GM18858 (cell line): ENCODE measurements around the gene SDE2.
A peak's percentile ranks its signal among the peaks of the same experiment; 100 is the strongest.

Source experiments
- ATAC-seq: cut with Tn5 transposase; IDR thresholded peaks from one replicate; pipeline ENCODE4 v1.9.1; 2021; ENCODE audit not compliant: unreplicated experiment

The SDE2 gene

DNA sequence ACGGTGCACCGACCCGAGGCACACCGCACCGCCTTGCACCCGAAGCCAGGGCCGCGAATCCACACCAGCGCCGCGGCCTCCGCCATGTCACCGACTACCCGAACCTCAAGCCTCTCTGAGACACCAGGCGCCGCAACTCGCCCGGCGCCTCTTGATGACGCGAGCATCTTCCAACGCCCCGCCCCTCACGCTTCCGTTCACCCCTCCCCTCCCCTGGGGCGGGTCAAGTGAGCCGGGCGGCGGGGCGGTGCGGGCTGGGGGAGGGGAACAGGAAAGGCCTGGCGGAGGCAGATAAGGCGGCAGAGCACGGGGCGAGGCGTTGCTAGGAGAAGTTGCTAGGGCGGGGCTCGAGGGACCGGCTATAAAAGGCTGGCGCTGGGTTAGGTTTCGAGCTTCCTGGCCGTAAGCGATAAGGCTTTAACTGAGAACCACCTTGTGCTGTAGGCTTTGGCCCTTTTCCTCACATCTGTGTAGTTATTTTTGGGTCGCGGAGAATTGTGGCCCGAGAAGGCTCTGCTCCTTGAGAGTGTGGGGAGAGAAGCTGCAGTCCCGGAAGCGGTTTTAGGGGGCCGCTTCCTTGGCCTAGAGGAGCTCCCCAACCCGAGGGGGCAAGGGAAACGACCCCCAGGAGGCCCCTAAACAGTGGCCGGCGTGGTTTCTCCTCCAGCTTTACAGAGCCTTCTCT is at the start of gene SDE2:
SDE2 (minus strand) TSS at position 117 of the 685 bp plus-strand sequence; CDS start at position 86, 31 bp downstream.
- ATAC-seq, result peak; percentile 57

DNA sequence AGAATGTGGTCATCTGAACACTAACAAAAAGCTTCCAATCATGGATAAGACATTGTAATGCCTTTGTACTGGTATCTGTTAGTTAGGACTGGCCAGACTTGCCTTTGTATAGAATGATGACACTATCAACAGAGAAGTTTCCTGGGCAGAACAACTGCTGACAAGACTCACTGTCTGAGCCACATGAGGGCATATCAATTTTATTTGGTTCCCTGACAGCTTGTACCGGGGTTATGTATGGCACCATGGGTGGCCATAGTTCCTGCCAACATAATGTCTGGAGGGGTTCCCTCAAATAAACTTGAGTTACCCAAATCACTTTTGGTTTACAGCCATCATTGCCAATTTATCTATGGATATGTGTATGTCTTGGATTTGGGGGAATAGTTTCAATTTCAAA is 49.7 kb upstream of the SDE2 start:
- no peak for ATAC-seq

DNA sequence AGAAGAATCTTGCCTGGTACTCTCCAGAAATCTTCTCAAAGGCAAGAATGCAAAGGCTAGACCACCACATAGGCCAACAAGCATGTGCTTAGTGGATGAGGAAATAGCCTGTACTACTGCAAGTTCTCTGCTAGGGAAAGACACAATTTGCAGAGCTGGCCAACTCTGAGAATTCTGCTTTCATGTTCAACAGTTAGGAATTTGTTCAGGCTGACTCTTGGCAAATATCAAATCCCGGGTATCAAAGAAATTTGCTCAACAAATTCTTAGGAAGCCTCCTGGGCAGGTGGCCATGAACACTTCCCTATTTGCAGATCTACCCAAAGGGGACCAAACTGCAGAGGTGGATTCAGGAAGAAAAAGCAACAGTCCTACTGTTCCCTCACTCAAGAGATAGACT is 48.4 kb upstream of the SDE2 start:
- no peak for ATAC-seq

DNA sequence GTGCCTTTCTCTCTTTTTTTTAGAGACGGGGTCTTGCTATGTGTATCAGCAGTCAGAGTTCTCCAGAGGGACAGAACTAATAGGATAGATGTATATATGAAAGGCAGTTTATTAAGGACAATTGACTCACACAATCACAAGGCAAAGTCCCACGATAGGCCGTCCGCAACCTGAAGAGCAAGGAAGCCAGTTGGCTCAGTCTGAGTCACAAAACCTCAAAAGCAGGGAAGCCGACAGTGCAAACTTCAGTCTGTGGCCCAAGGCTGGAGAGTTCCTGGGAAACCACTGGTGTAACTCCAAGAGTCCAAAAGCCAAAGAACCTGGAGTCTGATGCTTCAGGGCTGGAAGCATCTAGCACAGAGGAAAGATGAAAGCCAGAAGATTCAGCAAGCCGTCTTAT is 47.1 kb upstream of the SDE2 start:
- no peak for ATAC-seq

DNA sequence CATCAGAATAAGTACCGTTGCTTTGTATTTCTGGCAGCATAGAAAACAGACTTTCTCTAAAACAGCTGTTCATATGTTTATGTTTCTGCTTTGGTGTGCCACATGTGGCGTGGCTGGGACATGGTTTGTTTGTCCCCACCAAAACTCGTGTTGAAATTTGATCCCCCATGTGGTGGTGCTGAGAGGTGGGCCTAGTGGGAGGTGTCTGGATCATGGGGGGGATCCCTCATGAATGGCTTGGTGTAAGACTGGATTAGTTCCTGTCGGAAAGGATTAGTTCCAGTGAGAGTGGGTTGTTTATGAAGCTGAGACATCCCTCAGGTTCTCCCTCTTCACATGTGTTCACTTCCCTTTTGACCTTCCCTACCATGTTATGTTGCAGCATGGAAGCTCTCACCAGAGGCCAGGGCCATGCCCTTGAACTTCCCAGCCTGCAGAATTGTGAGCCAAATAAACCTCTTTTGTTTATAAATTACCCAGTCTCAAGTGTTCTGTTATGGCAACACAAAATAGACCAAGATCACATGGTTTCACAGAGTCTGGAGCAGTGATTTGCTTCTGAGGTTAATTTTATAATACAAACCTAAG is 45.5 kb upstream of the SDE2 start:
- ATAC-seq, result no peak

DNA sequence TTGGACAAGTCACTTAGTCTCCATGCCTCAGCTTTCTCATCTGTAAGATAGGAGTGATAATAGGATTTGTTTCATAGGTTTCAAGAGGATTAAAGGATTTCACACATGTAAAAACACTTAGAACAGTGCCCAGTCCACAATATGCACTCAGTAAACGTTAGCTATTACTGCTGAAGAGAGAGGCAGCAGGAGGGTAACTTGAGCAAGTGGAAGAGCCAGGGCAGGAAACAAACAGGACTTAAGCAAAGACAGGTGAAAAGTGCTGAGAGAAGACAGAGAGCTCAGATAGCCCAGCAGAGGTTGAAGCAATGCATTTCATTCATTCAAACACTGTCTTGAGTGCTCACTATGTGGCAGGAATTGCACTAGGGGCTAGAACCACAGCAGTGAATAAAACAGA is 42.3 kb upstream of the SDE2 start:
- ATAC-seq, result no peak

DNA sequence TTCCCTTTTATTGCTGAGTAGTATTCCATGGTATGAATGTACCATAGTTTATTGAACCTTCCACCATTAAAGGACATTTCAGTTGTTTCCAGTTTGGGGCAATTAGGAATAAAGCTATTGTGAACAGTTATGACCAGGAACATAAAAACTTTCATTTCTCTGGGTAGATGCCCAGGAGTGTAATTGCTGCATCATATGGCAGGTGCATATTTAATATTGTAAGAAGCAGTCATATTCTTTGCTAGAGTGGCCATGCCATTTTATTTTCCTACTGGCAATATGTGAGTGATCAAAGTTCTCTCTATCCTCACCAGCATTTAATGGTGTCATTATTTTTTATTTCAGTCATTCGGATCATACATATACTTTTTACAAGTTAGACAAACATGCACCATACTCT is 39.5 kb upstream of the SDE2 start:
- no peak for ATAC-seq

DNA sequence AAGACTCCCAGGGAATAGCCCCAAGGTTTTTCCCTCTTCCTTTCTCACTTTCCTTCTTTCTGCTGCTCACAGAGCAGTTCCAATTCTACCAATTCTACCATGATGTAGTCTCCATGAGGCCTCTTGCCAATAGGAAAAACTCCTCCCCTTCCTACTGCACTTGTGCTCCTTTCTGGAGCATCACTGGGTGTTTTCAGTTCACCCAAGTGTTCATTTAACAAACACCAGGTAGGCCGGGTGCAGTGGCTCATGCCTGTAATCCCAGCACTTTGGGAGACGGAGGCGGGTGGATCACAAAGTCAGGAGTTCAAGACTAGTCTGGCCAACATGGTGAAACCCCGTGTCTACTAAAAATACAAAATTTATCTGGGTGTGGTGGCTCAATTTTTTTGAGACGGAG is 36.8 kb upstream of the SDE2 start:
- no peak for ATAC-seq

DNA sequence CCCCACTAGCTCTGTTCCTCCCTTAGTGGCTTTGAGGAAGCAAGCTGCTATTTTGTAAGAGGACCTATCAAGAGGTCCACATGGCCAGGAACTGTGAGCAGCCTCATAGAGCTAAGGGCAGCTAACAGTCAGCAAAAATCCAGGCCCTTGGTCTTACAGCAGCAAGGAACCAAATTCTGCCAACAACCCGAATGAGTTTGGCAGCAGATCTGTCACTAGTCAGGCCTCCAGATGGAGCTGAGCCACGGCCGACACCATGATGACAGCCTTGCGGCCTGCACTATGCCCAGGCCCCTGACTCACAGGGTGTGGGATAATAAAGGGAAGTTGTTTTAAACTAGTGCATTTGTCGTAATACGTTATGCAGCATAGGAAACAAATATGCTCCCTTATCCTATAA is 35.3 kb upstream of the SDE2 start:
- ATAC-seq, result no peak

DNA sequence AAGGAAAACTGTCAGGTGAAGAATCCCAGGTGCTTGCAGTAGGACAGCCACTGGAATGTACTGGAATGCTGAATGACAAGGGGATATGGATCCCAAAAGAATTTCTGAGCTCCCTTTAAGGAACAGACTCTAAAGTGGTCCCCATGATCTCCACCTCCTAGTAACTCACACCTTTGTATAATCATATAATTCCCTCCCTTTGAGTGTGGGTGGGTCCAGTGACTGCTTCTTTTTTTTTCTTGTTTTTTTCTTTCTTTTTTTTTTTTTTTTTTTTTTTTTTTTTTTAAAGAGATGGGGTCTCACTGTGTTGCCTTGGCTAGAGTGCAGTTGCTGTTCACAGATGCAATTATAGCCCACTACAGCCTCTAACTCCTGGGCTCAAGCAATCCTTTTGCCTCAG is 34.8 kb upstream of the SDE2 start:
- no peak for ATAC-seq

DNA sequence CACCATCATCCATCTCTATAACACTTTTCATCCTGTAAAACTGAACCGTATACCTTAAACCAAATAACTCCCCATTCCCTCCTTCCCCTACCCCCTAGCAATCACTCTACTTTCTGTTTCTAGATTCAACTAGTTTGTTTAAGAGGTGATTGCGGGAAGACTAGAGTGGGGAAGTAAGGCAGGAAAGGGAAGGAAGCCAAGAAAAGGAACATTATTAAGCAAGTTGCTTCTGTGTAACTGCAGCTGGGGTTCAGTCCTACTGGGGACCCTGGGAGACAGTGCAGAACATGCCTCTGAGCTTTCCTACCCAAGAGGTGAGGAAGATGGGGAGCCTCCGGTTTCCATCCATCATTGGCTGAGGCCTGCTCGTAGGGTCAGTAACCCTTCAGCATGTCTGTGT is 34.4 kb upstream of the SDE2 start:
- ATAC-seq, result no peak

DNA sequence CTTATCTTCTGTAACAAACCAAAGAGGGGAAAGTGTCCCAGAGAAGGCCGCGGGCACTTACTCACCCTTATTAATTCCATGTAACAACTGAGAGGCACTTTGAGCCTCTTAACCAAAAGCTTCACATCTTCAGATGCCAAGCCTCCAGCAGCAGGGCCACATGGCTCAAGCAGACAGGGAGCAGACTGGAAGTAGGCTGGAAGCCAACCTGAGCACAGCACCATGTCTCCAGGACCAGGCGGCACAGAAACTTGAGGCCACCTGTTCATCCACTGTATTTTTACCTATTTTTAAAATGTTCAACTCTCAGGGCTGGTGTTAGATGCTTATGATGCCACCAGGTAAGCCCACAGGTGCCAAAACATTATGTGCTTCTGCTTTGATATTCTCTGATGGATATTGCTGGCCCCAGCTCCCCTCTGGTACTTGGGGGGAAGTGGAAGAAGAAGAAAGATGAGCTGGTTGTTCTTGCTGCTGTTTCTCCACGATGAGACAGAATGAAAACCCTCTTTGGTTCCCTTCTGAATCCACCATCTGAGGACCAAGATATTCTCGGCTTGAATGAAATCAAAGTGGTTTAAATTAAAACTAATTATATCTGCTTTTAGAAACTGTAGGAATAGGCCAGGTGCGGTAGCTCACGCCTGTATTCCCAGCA is 30.6 kb upstream of the SDE2 start:
- ATAC-seq, result no peak

DNA sequence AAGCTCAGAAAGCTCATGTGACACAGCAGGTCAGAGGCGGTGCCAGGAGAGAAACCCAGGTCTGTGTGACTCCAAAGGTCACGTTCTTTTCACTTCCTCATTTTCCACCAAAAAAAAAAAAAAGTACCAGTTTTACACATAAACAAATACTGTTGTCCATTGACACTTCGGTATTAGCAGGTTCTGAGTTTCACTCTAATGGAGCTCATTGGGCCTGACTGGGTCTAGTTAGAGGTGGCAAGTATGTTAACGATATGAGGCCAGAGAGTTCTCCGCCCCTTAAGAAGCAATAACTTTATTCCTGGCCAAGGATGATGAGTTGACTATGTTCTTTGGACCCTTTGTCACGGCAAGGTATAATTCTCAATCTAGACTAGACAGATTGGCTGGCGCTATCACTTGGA is 30.0 kb upstream of the SDE2 start:
- peak; percentile 94 for ATAC-seq

DNA sequence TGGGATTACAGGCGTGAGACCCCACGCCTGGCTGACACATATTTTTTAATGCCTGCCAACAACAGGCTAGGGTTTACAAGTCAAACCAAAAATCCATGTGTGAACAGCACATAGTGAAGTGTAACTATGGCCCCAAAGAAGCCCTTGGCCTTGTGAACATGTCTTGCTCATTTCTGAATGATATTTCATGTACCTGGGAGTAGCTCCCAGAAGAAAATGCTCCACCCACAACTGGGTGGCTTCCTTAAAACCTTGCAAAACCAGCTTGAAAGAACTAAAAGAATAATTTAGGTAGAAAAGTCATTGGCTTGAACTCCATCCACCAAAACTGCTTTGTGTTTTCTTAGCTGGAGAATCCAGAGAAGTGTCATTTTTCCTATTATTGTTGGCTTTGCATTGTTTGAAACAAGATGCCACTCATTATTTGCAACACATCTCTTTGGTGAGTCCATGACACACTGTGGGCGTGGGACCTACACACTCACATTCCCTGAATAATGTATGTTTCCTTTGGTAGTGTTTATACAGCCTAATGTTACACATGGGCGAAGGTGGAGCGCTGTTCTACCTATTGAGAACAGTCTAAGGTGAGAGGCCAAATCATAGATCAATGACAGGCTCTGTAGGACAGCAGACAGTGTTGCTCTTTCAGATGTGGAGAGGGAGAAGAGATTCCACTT is 28.5 kb upstream of the SDE2 start:
- no peak for ATAC-seq

DNA sequence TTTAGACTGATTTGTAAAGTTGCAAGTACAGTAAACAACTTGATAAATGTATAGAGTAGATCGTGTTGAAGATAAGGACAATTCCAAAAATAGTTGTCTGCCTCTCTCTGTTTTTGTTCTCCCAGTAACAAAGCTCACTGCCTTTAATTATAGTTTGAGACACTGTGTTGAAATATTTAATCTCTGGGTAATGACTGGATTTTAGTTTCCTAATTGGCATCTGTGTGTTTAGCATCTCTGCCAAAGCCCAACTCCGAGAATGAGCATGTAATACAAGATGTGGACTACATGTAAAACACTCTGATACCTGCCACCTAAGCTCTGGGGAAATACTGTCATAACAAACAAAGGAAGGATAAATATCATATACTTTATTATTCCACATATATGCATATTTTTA is 27.7 kb upstream of the SDE2 start:
- no peak for ATAC-seq

DNA sequence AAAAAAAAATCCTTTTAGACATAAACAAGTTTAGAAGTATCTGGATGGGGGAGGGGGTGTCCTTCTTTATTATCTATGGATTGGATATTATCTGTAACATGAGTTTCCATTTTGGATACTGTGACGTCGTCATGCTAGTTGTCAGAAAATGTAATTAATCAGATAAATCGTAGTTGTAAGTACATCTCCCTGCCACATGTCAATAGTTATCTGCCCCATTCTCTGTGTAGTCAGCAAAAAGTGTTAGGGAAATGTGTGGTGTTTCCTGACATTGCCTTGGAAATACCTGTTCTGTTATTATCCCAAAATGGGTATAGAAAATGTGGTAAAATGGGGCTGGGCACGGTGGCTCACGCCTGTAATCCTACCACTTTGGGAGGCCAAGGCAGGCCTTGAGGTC is 24.6 kb upstream of the SDE2 start:
- ATAC-seq, result no peak

DNA sequence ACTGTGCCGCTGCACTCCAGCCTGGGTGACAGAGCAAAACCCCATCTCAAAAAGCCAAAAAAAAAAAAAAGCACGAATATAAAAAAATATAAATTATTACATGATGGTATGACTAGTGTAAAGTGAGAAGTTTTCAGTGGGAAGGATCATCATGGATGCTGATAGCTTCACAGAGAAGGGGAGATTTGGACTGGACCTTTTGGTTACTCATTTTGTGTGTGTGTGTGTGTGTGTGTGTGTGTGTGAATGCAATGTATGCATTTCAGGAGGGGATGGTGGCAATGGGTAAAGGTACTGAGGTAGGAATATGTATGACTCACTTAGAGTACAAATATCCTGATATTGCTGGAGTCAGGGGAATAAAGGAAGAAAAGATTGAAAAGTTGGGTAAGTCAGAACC is 22.7 kb upstream of the SDE2 start:
- no peak for ATAC-seq

DNA sequence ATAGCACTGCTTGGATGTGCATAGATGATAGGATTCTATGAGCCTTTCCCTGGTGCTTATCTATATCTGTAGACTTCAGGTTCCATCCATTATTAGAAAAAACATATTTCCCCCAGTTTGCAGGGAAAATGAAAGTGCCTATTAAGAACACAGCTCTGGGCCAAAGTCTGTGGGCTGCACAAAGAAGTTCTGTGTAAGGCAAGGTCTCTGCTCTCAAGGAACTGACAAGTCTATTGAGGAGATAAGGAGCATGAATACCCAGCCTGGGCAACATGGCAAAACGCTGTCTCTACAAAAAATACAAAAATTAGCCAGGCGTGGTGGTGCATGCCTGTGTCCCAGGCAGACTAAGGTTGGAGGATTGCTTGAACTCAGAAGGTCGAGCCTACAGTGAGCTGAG is 22.3 kb upstream of the SDE2 start:
- no peak for ATAC-seq

DNA sequence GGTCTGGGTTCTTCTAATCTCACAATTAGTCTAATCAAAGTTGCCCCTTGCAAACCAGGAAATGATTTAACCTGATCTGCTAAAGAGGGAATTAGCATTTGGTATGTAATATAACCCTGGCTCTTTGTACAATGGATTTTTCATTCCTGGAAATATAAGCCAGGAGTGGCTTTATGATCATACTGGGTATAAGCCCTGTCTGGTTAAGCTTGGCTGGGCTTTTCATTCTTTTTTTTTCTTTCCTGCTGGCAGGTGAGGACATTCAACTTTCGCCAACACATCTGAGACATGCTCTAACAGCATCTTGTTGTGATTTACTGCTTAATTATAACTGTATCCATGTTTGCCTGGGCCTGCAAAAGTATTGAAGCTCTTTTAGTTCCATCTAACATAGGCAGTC is 20.4 kb upstream of the SDE2 start:
- ATAC-seq, result no peak

DNA sequence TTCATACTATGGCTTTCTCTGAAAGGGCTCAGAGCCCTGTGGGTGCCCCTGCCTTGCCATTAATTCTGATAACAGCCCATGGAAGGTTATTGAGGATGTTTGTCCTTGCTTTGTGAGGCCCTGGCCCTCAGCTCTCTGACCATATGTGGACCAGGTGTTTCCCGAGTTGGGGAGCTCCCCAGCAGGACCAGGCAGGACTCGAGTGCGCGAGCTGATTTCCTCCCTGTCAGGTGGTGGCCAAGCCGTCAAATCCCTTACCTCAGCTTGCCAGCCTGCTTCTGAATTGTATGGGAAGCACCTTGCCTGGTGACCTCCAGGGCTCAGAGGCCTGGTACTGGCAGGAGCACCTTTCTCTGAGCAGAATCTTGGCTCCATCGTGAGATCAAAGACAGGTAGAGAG is 17.9 kb upstream of the SDE2 start:
- no peak for ATAC-seq

DNA sequence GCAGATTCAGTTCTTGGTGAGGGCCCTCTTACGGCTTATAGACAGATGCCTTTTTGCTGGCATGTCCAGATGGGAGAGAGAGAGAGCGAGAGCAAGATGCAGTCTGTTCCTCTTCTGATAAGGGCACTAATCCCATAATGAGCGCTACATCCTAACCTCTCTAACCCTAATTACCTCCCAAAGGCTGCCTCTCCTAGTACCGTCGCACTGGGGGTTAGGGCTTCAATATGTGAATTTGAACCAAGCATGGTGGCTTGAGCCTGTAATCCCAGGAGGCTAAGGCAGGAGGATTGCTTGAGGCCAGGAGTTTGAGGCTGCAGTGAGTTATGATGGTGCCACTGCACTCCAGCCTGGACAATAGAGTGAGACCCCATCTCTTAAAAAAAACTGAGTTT is 10.5 kb upstream of the SDE2 start:
- ATAC-seq, result no peak
